Measurements from ENCODE around the gene CLMP. TPM values are rescaled to one million over a fixed set of nuclear protein-coding genes. Genes with fewer than 3 reads are reported as not detected.

CLMP gene
- polyA plus RNA-seq, 2 of the 4 experiments (the other 2 are of a cell fraction) = 15.7 to 17.1 TPM

- H3K4me1 ChIP-seq = peaks cover 29% of the 10 kb centered on the region
- ATAC-seq (no peak), FAIRE-seq (no peak), DNase-seq (ENCODE audit: low read depth in 1 of 2, low spot score in 1 of 2) (no peak)
- WGBS (ENCODE audit: missing lambda C conversion rate) = 96% methylated on average over 3 of the region's 3 CpGs
- H3K4me2 ChIP-seq = no peak overlapping the region
- TF ChIP-seq SREBF2 (IDR thresholded peaks at IDR 0.05) (no peak), NFE2L2 (conservative IDR thresholded peaks at IDR 0.05; ENCODE audit: low read length) (no peak), CBX8 (IDR thresholded peaks at IDR 0.05) (no peak), MAFK (IDR thresholded peaks at IDR 0.05; ENCODE audit: partially characterized antibody) (peak; percentile 53), EHF (CRISPR knock-in tag; IDR thresholded peaks at IDR 0.05) (no peak)
- no peak overlapping the region for H3K4me3 ChIP-seq
- ChIA-PET POLR2A (no interaction called here), CTCF (interaction anchor here (0.6 to 1.5 kb wide), 3 partner anchors 10 to 76 kb away, joined by 3 to 6 read pairs (median 4); no protein-coding TSS in a partner anchor)
- no peaks in the 10 kb centered on the region for H3K9me3 ChIP-seq
- H3K27ac ChIP-seq = peak overlapping the region in 1 of 2 experiments; percentile 20; a peak in 2 of 6 replicates
These were observed 24.1 kb downstream of the CLMP start for GRCh38 chr11:123170929-123171328.

GRCh38 chr11:123169821-123170220 is 25.2 kb downstream of the CLMP start:
- H3K9me3 ChIP-seq = no peaks in the 10 kb centered on the region
- H3K27ac ChIP-seq = no peak overlapping the region
- ChIA-PET POLR2A (no interaction called here), CTCF (interaction anchor here (0.8 to 1.1 kb wide), 2 partner anchors 9 to 58 kb away, joined by 3 to 4 read pairs; no protein-coding TSS in a partner anchor)
- ATAC-seq (no peak), FAIRE-seq (no peak), DNase-seq (ENCODE audit: low read depth in 1 of 2, low spot score in 1 of 2) (no peak)
- H3K4me2 ChIP-seq = no peak overlapping the region
- peaks cover 18% of the 10 kb centered on the region for H3K4me1 ChIP-seq
- H3K4me3 ChIP-seq = no peak overlapping the region
- no peak for TF ChIP-seq REST (IDR thresholded peaks at IDR 0.05)
- no peak for TF ChIP-seq SREBF2 (IDR thresholded peaks at IDR 0.05)
- TF ChIP-seq TFCP2L1 (CRISPR knock-in tag; IDR thresholded peaks at IDR 0.05) = no peak
- TF ChIP-seq PBX3 (IDR thresholded peaks at IDR 0.05) = no peak
- no peak for TF ChIP-seq RNF2 (IDR thresholded peaks at IDR 0.05; ENCODE audit: borderline replicate concordance, low read depth)
- TF ChIP-seq ATOH8 (CRISPR knock-in tag; IDR thresholded peaks at IDR 0.05; ENCODE audit: low read depth) = no peak
- TF ChIP-seq EP300 (IDR thresholded peaks at IDR 0.05) = no peak
- TF ChIP-seq NPAS2 (CRISPR knock-in tag; IDR thresholded peaks at IDR 0.05; ENCODE audit: borderline replicate concordance) = no peak
- TF ChIP-seq CHD2 (IDR thresholded peaks at IDR 0.05; ENCODE audit: low read length, partially characterized antibody) = no peak
- no peak for TF ChIP-seq ZNF302 (CRISPR knock-in tag; IDR thresholded peaks at IDR 0.05)
- TF ChIP-seq EHF (CRISPR knock-in tag; IDR thresholded peaks at IDR 0.05) = no peak
- no peak for TF ChIP-seq FOSL2 (IDR thresholded peaks at IDR 0.05)
- TF ChIP-seq FOSL2 (CRISPR knock-in tag; IDR thresholded peaks at IDR 0.05) = no peak
- TF ChIP-seq HOXB13 (CRISPR knock-in tag; IDR thresholded peaks at IDR 0.05; ENCODE audit: low read depth) = no peak
- TF ChIP-seq MAZ (IDR thresholded peaks at IDR 0.05; ENCODE audit: borderline replicate concordance, low read depth, low read length) = no peak
- TF ChIP-seq BCL3 (IDR thresholded peaks at IDR 0.05) = no peak
- TF ChIP-seq E2F6 (IDR thresholded peaks at IDR 0.05; ENCODE audit: borderline replicate concordance, low read depth) = no peak
- TF ChIP-seq SMC3 (IDR thresholded peaks at IDR 0.05) = no peak
- TF ChIP-seq HES2 (IDR thresholded peaks at IDR 0.05) = no peak
- TF ChIP-seq JUN (IDR thresholded peaks at IDR 0.05) = no peak
- no peak for TF ChIP-seq CBX2 (IDR thresholded peaks at IDR 0.05; ENCODE audit: borderline replicate concordance, low read depth)
- WGBS (ENCODE audit: missing lambda C conversion rate) = 95% methylated on average over 3 of the region's 3 CpGs
